SK-N-SH (cell line): ENCODE data around the gene C17orf113. TPM values are rescaled to one million over a fixed set of nuclear protein-coding genes. Genes with fewer than 3 reads are reported as not detected.
A peak's percentile ranks its signal among the peaks of the same experiment; 100 is the strongest.

Experiments
- CTCF ChIA-PET: fragments of 300-600, 350-600 bp; formaldehyde crosslinking; extraction: SDS; loops from one replicate; lab custom pipeline; 2021; lab: Yijun Ruan, JAX
- POLR2A ChIA-PET: fragments of 350-600 bp; sonication (Branson Sonifier 250); formaldehyde crosslinking; extraction: SDS; loops from one replicate; lab custom pipeline; 2020; ENCODE audit warnings: antibody characterized with exemption, inconsistent platforms; lab: Yijun Ruan, JAX
- DNase-seq: peaks from one replicate; pipeline ENCODE4 v3.0.0; 2012
- H2AFZ ChIP-seq: fragments of 200-600 bp; sonication (generic); 2 replicates; pipeline ENCODE4 v1.8.1; 2016; ENCODE audit warnings: antibody characterized with exemption, mild to moderate bottlenecking, low read depth
- H3F3A ChIP-seq: fragments of 200-600 bp; sonication (generic); replicated peaks from 2 replicates; pipeline ENCODE3; 2016; ENCODE audit warnings: antibody characterized with exemption, mild to moderate bottlenecking; ENCODE audit not compliant: insufficient read depth
- H3K27ac ChIP-seq, 2 experiments: fragments of 200-500 bp in 1 of 2; fragments of 200-600 bp in 1 of 2; sonication (Bioruptor generic) in 1 of 2; sonication (generic), shearing (Covaris generic) in 1 of 2; 2 replicates each; pipeline versions ENCODE4 v1.5.1 to v1.6.1; 2014 to 2016; ENCODE audit warnings: low read depth in 2 of 2, inconsistent platforms in 1 of 2, low read length in 1 of 2, mild to moderate bottlenecking in 1 of 2, mixed read lengths in 1 of 2
- H3K27me3 ChIP-seq: fragments of 200-600 bp; sonication (generic), shearing (Covaris generic); 2 replicates; pipeline ENCODE4 v1.6.1; 2016; ENCODE audit warnings: mixed run types; ENCODE audit not compliant: insufficient read depth
- H3K36me3 ChIP-seq, 2 experiments: fragments of 200-500 bp in 1 of 2; fragments of 200-600 bp in 1 of 2; sonication (Bioruptor generic) in 1 of 2; sonication (generic) in 1 of 2; replicated peaks in 1 of 2; 2 replicates each; pipeline versions ENCODE3 to v1.5.1; 2014 to 2016; ENCODE audit warnings: low read length in 1 of 2, mild to moderate bottlenecking in 1 of 2; ENCODE audit not compliant: insufficient read depth in 2 of 2, control insufficient read depth in 1 of 2
- H3K4me1 ChIP-seq, 2 experiments: fragments of 200-500 bp in 1 of 2; fragments of 200-600 bp in 1 of 2; sonication (Bioruptor generic) in 1 of 2; sonication (generic), shearing (Covaris generic) in 1 of 2; 2 replicates each; pipeline versions ENCODE4 v1.5.1 to v1.6.1; 2014 to 2016; ENCODE audit warnings: low read depth in 1 of 2, low read length in 1 of 2, mixed run types in 1 of 2; ENCODE audit not compliant: insufficient read depth in 2 of 2, control insufficient read depth in 1 of 2
- H3K4me2 ChIP-seq: fragments of 200-600 bp; sonication (generic), shearing (Covaris generic); 2 replicates; pipeline ENCODE4 v1.6.1; 2017; ENCODE audit warnings: mixed run types
- H3K4me3 ChIP-seq, 2 experiments: fragments of 200-500 bp in 1 of 2; fragments of 200-600 bp in 1 of 2; sonication (Bioruptor generic) in 1 of 2; sonication (generic), shearing (Covaris generic) in 1 of 2; 2 replicates each; pipeline versions ENCODE4 v1.5.1 to v1.8.1; 2014 to 2016; ENCODE audit warnings: low read depth in 2 of 2, inconsistent platforms in 1 of 2, low read length in 1 of 2, mild to moderate bottlenecking in 1 of 2, mixed read lengths in 1 of 2, moderate library complexity in 1 of 2
- H3K79me2 ChIP-seq: fragments of 200-600 bp; sonication (generic); 2 replicates; pipeline ENCODE4 v1.8.1; 2017; ENCODE audit warnings: mild to moderate bottlenecking; ENCODE audit not compliant: insufficient read depth
- H3K9ac ChIP-seq: fragments of 200-600 bp; sonication (generic); 2 replicates; pipeline ENCODE4 v1.6.1; 2017; ENCODE audit warnings: mixed run types
- H3K9me2 ChIP-seq: fragments of 200-600 bp; sonication (generic); 2 replicates; pipeline ENCODE4 v1.6.1; 2017; ENCODE audit warnings: mixed run types
- H3K9me3 ChIP-seq: fragments of 200-600 bp; sonication (generic); 2 replicates; pipeline ENCODE4 v1.6.1; 2017; ENCODE audit warnings: mixed run types, mild to moderate bottlenecking, moderate library complexity
- H4K20me1 ChIP-seq: fragments of 200-600 bp; sonication (generic); 2 replicates; pipeline ENCODE4 v1.6.1; 2017; ENCODE audit warnings: mild to moderate bottlenecking, mixed run types; ENCODE audit not compliant: insufficient read depth
- ELF1 ChIP-seq: IDR thresholded peaks from 2 replicates; pipeline ENCODE4 v1.4.0; 2012
- EZH2phosphoT487 ChIP-seq: fragments of 200-600 bp; sonication (generic); IDR thresholded peaks from 2 replicates; pipeline ENCODE4 v1.6.1; 2017; ENCODE audit warnings: low read depth, mixed run types, mild to moderate bottlenecking, antibody characterized with exemption, moderate library complexity, borderline replicate concordance
- FOXJ3 ChIP-seq: sonication (generic); formaldehyde crosslinking; IDR thresholded peaks from 2 replicates; pipeline ENCODE4 v1.5.1; 2020; ENCODE audit warnings: mild to moderate bottlenecking, missing genetic modification reagents
- FOXM1 ChIP-seq: IDR thresholded peaks from 2 replicates; pipeline ENCODE4 v1.4.0; 2012; ENCODE audit warnings: low read depth, mild to moderate bottlenecking
- GATA2 ChIP-seq: sonication (generic); formaldehyde crosslinking; IDR thresholded peaks from 2 replicates; pipeline ENCODE4 v1.5.0; 2020; ENCODE audit warnings: mild to moderate bottlenecking, missing genetic modification reagents
- JUND ChIP-seq: IDR thresholded peaks from 2 replicates; pipeline ENCODE4 v1.4.0; 2012
- MEF2A ChIP-seq: IDR thresholded peaks from 2 replicates; pipeline ENCODE4 v1.4.0; 2012; ENCODE audit warnings: low read depth, borderline replicate concordance
- MXI1 ChIP-seq: IDR thresholded peaks from 2 replicates; pipeline ENCODE4 v1.6.1; 2012; ENCODE audit warnings: mild to moderate bottlenecking, low read depth, low read length, improper control_type of control experiment
- NFIC ChIP-seq: IDR thresholded peaks from 2 replicates; pipeline ENCODE4 v1.4.0; 2012; ENCODE audit warnings: borderline replicate concordance
- NRF1 ChIP-seq: IDR thresholded peaks from 2 replicates; pipeline ENCODE4 v1.6.1; 2012; ENCODE audit warnings: low read depth, mild to moderate bottlenecking, low read length
- POLR2AphosphoS5 ChIP-seq: IDR thresholded peaks from 2 replicates; pipeline ENCODE4 v1.6.1; 2012; ENCODE audit warnings: low read depth, low read length
- RCOR1 ChIP-seq: fragments of 150-350 bp; IDR thresholded peaks from 2 replicates; pipeline ENCODE4 v1.6.1; 2017; ENCODE audit warnings: antibody characterized with exemption, low read length
- RXRA ChIP-seq: IDR thresholded peaks from 2 replicates; pipeline ENCODE4 v1.4.0; 2012; ENCODE audit warnings: low read depth, mild to moderate bottlenecking, borderline replicate concordance
- SIN3A ChIP-seq: IDR thresholded peaks from 2 replicates; pipeline ENCODE4 v1.6.1; 2012; ENCODE audit warnings: low read depth, mild to moderate bottlenecking, low read length, moderate library complexity, borderline replicate concordance
- SMC3 ChIP-seq: IDR thresholded peaks from 2 replicates; pipeline ENCODE4 v1.6.1; 2012; ENCODE audit warnings: low read depth, low read length, improper control_type of control experiment
- TCF12 ChIP-seq: IDR thresholded peaks from 2 replicates; pipeline ENCODE4 v1.4.0; 2012
- TEAD4 ChIP-seq: IDR thresholded peaks from 2 replicates; pipeline ENCODE4 v1.4.0; 2012; ENCODE audit warnings: mild to moderate bottlenecking, borderline replicate concordance; ENCODE audit not compliant: insufficient read depth
- WGBS: methylation state at CpG from one replicate; pipeline ENCODE4 v1.1.6; 2017; ENCODE audit warnings: low lambda C conversion rate; 5-methylcytosine and 5-hydroxymethylcytosine counted together
- polyA plus RNA-seq, 3 experiments: library from polyadenylated mRNA; depleted of rRNA; stranded (reverse); fragments of >200 nt; gene quantifications; 2 replicates each; pipeline ENCODE4 v1.2.3, GENCODE V29; 2012
- TF ChIP-seq, protein P1 (sequence below): IDR thresholded peaks from 2 replicates; pipeline ENCODE4 v1.4.0; 2012; ENCODE audit warnings: low read depth, borderline replicate concordance

Gene C17orf113
- polyA plus RNA-seq, 1 of the 3 experiments (the other 2 are of a cell fraction): 0.44 TPM

DNA sequence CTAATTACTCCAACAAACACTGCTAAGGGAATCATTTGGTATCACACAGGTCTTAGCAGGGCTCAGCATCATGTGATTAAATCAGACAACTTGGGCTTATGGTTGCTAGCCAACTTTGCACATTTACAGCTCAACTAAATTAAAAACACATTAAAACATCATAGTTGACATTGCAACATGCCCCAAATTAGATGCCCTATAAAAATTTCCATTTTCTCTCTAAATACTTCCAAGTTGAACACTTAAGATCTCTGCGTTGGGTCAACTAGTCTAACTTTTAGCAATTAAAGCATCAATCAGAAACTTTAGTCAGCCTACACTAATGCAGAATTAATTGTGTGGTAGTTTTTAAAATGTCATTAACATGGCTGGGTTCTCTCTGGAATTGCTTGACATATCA is 45.2 kb downstream of the C17orf113 start:
- Histone ChIP-seq H2AFZ (no peak overlapping the region), H3K27me3 (no peaks in the 10 kb centered on the region), H3K9ac (no peak overlapping the region), H3K27ac (0 out of 4 replicates have a peak overlapping the region, but pooled peaks of 1 of the 2 experiments have one; percentile 19), H3K4me2 (no peak overlapping the region), H4K20me1 (peaks cover 74% of the 10 kb centered on the region), H3K9me3 (no peaks in the 10 kb centered on the region), H3K4me1 (peaks cover 6 to 8% of the 10 kb centered on the region in 2 experiments; a peak in 2 of 4 replicates), H3K79me2 (peaks cover 99% of the 10 kb centered on the region), H3K9me2 (no peaks in the 10 kb centered on the region), H3K36me3 (peaks cover 24 to 29% of the 10 kb centered on the region in 2 experiments), H3K4me3 (no peak overlapping the region), H3F3A (no peaks in the 10 kb centered on the region)
- POLR2A ChIA-PET: interaction anchor here (1.1 kb wide), 1 partner anchor 32 kb away, joined by 5 read pairs; no protein-coding TSS in a partner anchor
- CTCF ChIA-PET: interaction anchor here (0.8 to 1.9 kb wide), 4 partner anchors 20 to 51 kb away, joined by 3 to 5 read pairs (median 4); no protein-coding TSS in a partner anchor
- TF ChIP-seq EZH2phosphoT487 (no peak), MXI1 (no peak)
- TF ChIP-seq, protein P1, sequence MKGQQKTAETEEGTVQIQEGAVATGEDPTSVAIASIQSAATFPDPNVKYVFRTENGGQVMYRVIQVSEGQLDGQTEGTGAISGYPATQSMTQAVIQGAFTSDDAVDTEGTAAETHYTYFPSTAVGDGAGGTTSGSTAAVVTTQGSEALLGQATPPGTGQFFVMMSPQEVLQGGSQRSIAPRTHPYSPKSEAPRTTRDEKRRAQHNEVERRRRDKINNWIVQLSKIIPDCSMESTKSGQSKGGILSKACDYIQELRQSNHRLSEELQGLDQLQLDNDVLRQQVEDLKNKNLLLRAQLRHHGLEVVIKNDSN: no peak
- WGBS: 93% methylated on average over 1 of the region's 1 CpG
- DNase-seq: no peak

DNA sequence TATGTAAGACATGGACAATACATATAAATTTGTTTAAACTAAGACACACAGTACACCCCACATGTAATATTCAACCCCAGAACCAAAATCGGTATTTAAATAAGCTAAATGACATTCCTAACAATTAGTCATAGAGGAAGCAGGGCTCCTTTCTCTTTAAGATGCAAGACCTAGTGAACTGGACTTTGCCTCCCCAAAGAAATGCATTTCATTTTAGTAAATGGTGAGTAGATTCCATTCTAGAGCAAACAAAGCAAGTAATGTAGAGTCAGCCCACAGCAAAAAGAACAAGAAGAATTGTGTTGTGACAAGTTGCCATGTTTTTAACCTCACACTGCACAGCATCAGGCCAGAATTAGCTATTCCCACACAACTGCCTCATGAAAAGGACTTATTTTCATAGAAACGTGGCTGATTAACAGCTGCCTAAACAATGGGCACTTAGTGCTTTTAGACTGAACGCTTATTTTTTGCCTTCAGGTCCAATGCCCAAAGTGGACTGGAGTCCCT is 47.6 kb downstream of the C17orf113 start:
- ChIA-PET CTCF (interaction anchor here (0.8 to 1.5 kb wide), 5 partner anchors 11 to 44 kb away, joined by 3 to 4 read pairs (median 4); partner anchors contain the start of gene NKIRAS2), POLR2A (interaction anchor here (0.6 kb wide), 1 partner anchor 13 kb away, joined by 3 read pairs; no protein-coding TSS in a partner anchor)
- no peak for DNase-seq
- Histone ChIP-seq H3F3A (no peaks in the 10 kb centered on the region), H3K27ac (peak overlapping the region in 1 of 2 experiments; percentile 9; a peak in 2 of 4 replicates), H3K79me2 (peaks cover 79% of the 10 kb centered on the region), H3K4me3 (no peak overlapping the region), H3K9me2 (no peaks in the 10 kb centered on the region), H3K4me2 (peak overlapping the region; percentile 36), H3K36me3 (peaks cover 29 to 35% of the 10 kb centered on the region in 2 experiments), H3K27me3 (no peaks in the 10 kb centered on the region), H4K20me1 (peaks cover 57% of the 10 kb centered on the region), H2AFZ (no peak overlapping the region), H3K9ac (peak overlapping the region; percentile 6; the same call in 1 of the 2 replicates), H3K4me1 (peaks cover 6 to 8% of the 10 kb centered on the region in 2 experiments; a peak in 2 of 4 replicates), H3K9me3 (no peaks in the 10 kb centered on the region)
- WGBS: 69% methylated on average over 3 of the region's 3 CpGs
- no peak for TF ChIP-seq NRF1
- TF ChIP-seq MXI1: no peak
- no peak for TF ChIP-seq RCOR1
- TF ChIP-seq GATA2 (CRISPR knock-in tag): no peak
- TF ChIP-seq FOXJ3: no peak
- TF ChIP-seq TEAD4: no peak
- no peak for TF ChIP-seq RXRA
- TF ChIP-seq JUND: no peak
- no peak for TF ChIP-seq SIN3A
- TF ChIP-seq ELF1: no peak
- no peak for TF ChIP-seq MEF2A
- TF ChIP-seq FOXM1: no peak
- no peak for TF ChIP-seq NFIC
- no peak for TF ChIP-seq TCF12
- no peak for TF ChIP-seq POLR2AphosphoS5
- no peak for TF ChIP-seq EZH2phosphoT487
- no peak for TF ChIP-seq SMC3
